ENCODE data around the gene LRTM2.

DNA sequence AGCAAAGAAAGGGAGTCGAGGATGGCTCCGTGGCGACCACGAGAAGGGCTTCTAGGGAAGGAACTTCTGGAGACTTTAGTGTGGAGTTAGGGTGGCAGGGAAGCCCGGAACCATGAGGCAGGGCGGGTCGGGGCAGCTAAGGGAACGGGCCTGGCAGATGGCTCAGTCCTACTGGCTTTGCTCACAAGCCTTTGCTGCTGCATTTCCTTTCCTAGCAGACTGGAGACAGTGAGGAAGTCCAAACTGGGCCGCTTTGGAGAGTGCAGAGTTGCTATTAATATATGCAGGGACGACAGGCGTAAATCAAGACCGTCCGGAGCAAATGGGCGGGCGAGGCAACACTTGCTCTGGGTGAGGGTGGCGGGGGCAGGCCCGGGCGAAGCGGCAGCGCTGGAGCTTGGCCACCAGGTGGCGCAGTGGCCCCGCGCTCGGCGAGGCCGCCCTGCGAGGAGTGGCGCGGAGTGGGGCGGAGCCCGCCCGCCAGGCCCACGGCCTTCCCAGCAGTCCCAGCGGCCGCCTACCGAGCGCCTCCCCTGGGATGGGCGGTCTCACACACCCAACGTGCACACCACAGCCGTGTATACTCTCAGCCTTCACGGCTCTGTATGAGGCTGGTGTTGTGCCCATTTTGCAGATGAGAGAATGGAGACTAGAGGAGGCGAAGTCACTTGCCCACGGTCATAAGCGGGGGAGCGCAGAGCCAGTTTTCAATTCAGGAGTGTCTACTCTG, 24.4 kb upstream of the LRTM2 start:
- peak; percentile 98 to 99 (median 99) for TF ChIP-seq CTCF (IDR thresholded peaks at IDR 0.05)
- TF ChIP-seq POLR2AphosphoS5 (IDR thresholded peaks at IDR 0.05; ENCODE audit: insufficient read depth in 1 of 2, low read depth in 1 of 2) = peak in 1 of 2 donors; percentile 77

Measured in vagina (tissue), 2 donors.